Measurements from ENCODE around the gene ST3GAL5. TPM values are rescaled to one million over a fixed set of nuclear protein-coding genes. Genes with fewer than 3 reads are reported as not detected.
A peak's percentile ranks its signal among the peaks of the same experiment; 100 is the strongest.

The ST3GAL5 gene
- total and polyA plus RNA-seq, 4 experiments from 2014 or later: 8.0 to 41.7 (median 25.2) TPM

DNA sequence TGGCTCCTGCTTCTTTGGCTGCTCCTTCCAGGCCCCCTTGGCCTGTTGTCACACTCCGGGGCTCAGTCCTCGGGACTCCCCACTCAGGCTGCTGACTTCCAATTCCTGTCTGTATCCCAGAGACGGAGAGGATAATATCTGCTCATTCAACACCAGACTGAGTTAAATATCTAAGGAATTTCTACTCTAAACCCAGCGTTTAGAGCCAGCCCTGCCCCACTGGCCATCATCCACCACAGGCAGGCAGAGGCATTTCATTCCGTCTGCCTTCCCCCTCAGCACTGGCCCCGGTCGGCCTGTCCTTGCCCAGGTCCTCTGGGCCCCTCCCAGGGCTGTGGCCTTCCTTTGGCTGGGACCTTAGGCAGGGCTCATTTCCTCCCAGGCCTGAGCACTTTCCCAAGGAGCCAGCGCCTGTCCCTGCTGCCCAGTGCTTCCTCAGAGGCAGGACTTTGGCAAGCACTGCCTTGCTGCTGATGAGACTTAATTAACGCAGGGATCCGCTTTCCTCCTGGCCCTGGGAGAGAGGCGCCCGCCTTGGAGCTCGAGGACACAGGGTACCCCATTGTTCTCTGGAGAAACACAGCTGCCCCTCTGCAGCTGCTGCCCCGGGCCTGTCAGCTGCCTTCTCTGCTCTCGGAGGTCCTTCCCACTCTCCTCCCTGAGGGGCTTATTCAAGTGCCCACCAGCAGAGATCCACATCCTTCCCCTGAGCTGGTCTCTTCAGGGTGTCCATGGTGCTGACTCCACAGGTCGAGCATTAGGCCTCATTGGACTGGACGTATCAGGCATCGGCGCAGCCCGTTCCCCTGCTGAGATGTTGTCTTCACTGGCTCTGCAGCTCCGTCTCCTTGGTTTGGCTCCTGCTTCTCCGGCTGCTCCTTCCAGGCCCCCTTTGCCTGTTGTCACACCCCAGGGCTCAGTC lies 92.2 kb downstream of the ST3GAL5 start:
- H3K36me3 ChIP-seq (ENCODE audit: insufficient read depth, low read length): no peaks in the 10 kb centered on the region
- no peak overlapping the region for H3K27ac ChIP-seq (ENCODE audit: low read depth, low read length)
- peak overlapping the region in 1 of 7 donors; percentile 75 for H3K27ac Mint-ChIP-seq
- no peak overlapping the region for H3K4me3 ChIP-seq (ENCODE audit: low read length in 2 of 2)
- no peaks in the 10 kb centered on the region for H3K9me3 ChIP-seq (ENCODE audit: control insufficient read depth in 1 of 2, low read length in 2 of 2)
- intact Hi-C loops (cut with micrococcal nuclease): no loop called here
- no peak overlapping the region for H3K4me3 Mint-ChIP-seq
- H3K9me3 Mint-ChIP-seq: peaks cover 0 to 16% (median 5%) of the 10 kb centered on the region in 8 donors
- ChIA-PET CTCF (ENCODE audit: partially characterized antibody) (no interaction called here), POLR2A (ENCODE audit: partially characterized antibody) (no interaction called here)
- peaks cover 3 to 28% of the 10 kb centered on the region in 2 donors for H3K27me3 Mint-ChIP-seq
- H3K27me3 ChIP-seq (ENCODE audit: insufficient read depth, low read length): peaks cover 5% of the 10 kb centered on the region
- no peak for DNase-seq
- no peaks in the 10 kb centered on the region for H3K4me1 Mint-ChIP-seq
- no peaks in the 10 kb centered on the region for H3K36me3 Mint-ChIP-seq
- H3K4me1 ChIP-seq (ENCODE audit: insufficient read depth, low read length): no peaks in the 10 kb centered on the region

DNA sequence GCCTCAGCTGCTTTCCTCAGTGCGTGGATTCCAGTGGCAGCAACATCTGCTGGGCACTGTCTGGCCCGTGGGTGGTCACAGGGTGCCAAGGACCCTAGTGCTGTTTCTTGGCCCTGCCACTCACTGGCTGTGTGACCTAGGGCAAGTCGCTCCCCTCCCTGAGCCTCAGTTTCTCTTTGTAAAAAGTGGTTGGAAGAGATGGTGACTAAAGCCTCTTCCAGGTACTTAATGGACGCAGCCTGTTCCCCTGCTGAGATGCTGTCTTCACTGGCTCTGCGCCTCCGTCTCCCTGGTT lies 92.8 kb downstream of the ST3GAL5 start:
- peak overlapping the region in 1 of 7 donors; percentile 75 for H3K27ac Mint-ChIP-seq
- peaks cover 3 to 33% of the 10 kb centered on the region in 2 donors for H3K27me3 Mint-ChIP-seq
- intact Hi-C loops (cut with micrococcal nuclease): no loop called here

DNA sequence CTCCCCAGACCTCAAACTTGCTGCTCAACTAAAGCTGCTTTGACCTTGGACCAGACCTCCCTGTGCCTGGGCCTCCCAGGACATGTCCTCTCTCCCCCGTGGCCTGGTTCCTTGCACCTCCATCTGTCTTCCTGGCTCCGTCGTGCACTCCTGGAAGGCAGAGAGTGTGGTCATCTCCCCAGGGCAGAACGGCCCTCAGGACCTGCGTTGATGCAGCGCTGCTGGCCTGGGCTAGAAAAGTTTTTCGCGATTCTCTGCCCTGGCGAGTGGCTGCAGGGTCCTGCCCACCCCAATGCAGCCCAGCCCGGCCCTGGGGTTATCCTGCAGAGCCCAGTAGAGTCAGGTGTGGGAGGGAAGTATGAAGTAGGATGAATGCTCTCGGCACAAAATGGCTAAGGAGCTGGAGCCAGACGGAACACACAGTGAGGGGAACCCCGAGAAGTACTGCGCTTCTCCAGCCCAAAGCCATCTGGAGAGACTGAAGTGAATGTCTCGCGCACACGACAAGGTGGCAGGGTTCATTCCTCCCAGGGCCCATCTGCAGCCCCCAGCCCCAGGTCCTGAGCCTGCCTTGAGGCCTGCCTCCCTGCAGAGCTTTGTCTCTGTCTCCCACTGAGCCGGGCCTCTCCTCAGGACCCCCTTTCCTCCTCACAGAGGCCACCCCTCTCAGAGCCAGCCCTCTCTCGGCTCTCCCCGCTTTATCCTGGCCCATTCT lies 93.3 kb downstream of the ST3GAL5 start:
- H3K4me3 ChIP-seq (ENCODE audit: low read length in 2 of 2): no peak overlapping the region
- H3K27me3 Mint-ChIP-seq: peaks cover 3 to 33% of the 10 kb centered on the region in 2 donors
- H3K9me3 ChIP-seq (ENCODE audit: control insufficient read depth in 1 of 2, low read length in 2 of 2): no peaks in the 10 kb centered on the region
- H3K36me3 Mint-ChIP-seq: no peaks in the 10 kb centered on the region
- peaks cover 0 to 5% (median 0%) of the 10 kb centered on the region in 8 donors for H3K9me3 Mint-ChIP-seq
- H3K27ac Mint-ChIP-seq: no peak overlapping the region
- no peak for DNase-seq
- no peaks in the 10 kb centered on the region for H3K4me1 ChIP-seq (ENCODE audit: insufficient read depth, low read length)
- H3K27me3 ChIP-seq (ENCODE audit: insufficient read depth, low read length): peaks cover 5% of the 10 kb centered on the region
- H3K4me3 Mint-ChIP-seq: no peak overlapping the region
- H3K4me1 Mint-ChIP-seq: no peaks in the 10 kb centered on the region
- intact Hi-C loops (cut with micrococcal nuclease): no loop called here
- no peak overlapping the region for H3K27ac ChIP-seq (ENCODE audit: low read depth, low read length)
- ChIA-PET CTCF (ENCODE audit: partially characterized antibody) (no interaction called here), POLR2A (ENCODE audit: partially characterized antibody) (no interaction called here)
- H3K36me3 ChIP-seq (ENCODE audit: insufficient read depth, low read length): no peaks in the 10 kb centered on the region

More for the DNA sequence above, 92.8 kb downstream of the ST3GAL5 start:
- Histone ChIP-seq H3K27me3 (ENCODE audit: insufficient read depth, low read length) (peaks cover 5% of the 10 kb centered on the region), H3K36me3 (ENCODE audit: insufficient read depth, low read length) (no peaks in the 10 kb centered on the region), H3K9me3 (ENCODE audit: control insufficient read depth in 1 of 2, low read length in 2 of 2) (no peaks in the 10 kb centered on the region), H3K4me1 (ENCODE audit: insufficient read depth, low read length) (no peaks in the 10 kb centered on the region), H3K27ac (ENCODE audit: low read depth, low read length) (no peak overlapping the region), H3K4me3 (ENCODE audit: low read length in 2 of 2) (no peak overlapping the region)
- DNase-seq: no peak
- H3K9me3 Mint-ChIP-seq: peaks cover 0 to 10% (median 2%) of the 10 kb centered on the region in 8 donors
- no peak overlapping the region for H3K4me3 Mint-ChIP-seq
- ChIA-PET POLR2A (ENCODE audit: partially characterized antibody) (no interaction called here), CTCF (ENCODE audit: partially characterized antibody) (no interaction called here)
- H3K4me1 Mint-ChIP-seq: no peaks in the 10 kb centered on the region
- H3K36me3 Mint-ChIP-seq: no peaks in the 10 kb centered on the region

GRCh38 chr2:85794491-85795121 lies 94.2 kb downstream of the ST3GAL5 start:
- CTCF ChIA-PET (ENCODE audit: partially characterized antibody): no interaction called here
- intact Hi-C loops (cut with micrococcal nuclease): no loop called here

DNA sequence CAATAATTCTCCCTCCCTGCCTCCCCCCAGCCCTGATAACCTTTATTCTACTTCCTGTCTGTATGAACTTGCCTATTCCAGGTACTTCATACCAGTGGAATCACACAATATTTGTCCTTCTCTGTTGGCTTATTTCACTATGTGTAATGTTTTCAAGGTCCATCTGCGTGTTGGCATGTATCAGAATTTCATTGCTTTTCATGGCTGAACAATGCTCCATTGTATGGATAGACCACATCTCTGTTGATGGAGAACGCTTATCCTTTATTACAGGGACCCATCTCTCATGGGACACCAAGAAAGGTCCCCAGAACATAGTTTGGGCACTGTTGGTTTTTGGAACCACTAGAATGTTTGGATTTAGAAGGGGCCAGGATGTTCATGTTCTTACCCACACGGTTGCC lies 94.8 kb downstream of the ST3GAL5 start:
- H3K27me3 ChIP-seq (ENCODE audit: insufficient read depth, low read length): peaks cover 2% of the 10 kb centered on the region
- H3K4me1 ChIP-seq (ENCODE audit: insufficient read depth, low read length): no peaks in the 10 kb centered on the region
- POLR2A ChIA-PET (ENCODE audit: partially characterized antibody): no interaction called here
- no peaks in the 10 kb centered on the region for H3K4me1 Mint-ChIP-seq
- H3K36me3 Mint-ChIP-seq: no peaks in the 10 kb centered on the region
- H3K9me3 ChIP-seq (ENCODE audit: control insufficient read depth in 1 of 2, low read length in 2 of 2): no peaks in the 10 kb centered on the region
- H3K4me3 Mint-ChIP-seq: no peak overlapping the region
- H3K27ac ChIP-seq (ENCODE audit: low read depth, low read length): no peak overlapping the region
- no peak overlapping the region for H3K4me3 ChIP-seq (ENCODE audit: low read length in 2 of 2)
- CTCF ChIA-PET (ENCODE audit: partially characterized antibody): no interaction called here
- no peak overlapping the region for H3K27ac Mint-ChIP-seq
- no peak for DNase-seq
- H3K36me3 ChIP-seq (ENCODE audit: insufficient read depth, low read length): no peaks in the 10 kb centered on the region
- no peaks in the 10 kb centered on the region for H3K9me3 Mint-ChIP-seq
- peaks cover 1 to 29% of the 10 kb centered on the region in 2 donors for H3K27me3 Mint-ChIP-seq
- intact Hi-C loops (cut with micrococcal nuclease): no loop called here

More at GRCh38 chr2:85794491-85795121, 94.2 kb downstream of the ST3GAL5 start:
- H3K9me3 ChIP-seq (ENCODE audit: control insufficient read depth in 1 of 2, low read length in 2 of 2): no peaks in the 10 kb centered on the region
- H3K4me3 Mint-ChIP-seq: no peak overlapping the region
- DNase-seq: no peak
- no peak overlapping the region for H3K27ac ChIP-seq (ENCODE audit: low read depth, low read length)
- peaks cover 5% of the 10 kb centered on the region for H3K27me3 ChIP-seq (ENCODE audit: insufficient read depth, low read length)
- H3K9me3 Mint-ChIP-seq: no peaks in the 10 kb centered on the region
- H3K4me3 ChIP-seq (ENCODE audit: low read length in 2 of 2): no peak overlapping the region
- peaks cover 1 to 29% of the 10 kb centered on the region in 2 donors for H3K27me3 Mint-ChIP-seq
- H3K4me1 ChIP-seq (ENCODE audit: insufficient read depth, low read length): no peaks in the 10 kb centered on the region
- H3K36me3 ChIP-seq (ENCODE audit: insufficient read depth, low read length): no peaks in the 10 kb centered on the region
- POLR2A ChIA-PET (ENCODE audit: partially characterized antibody): no interaction called here
- H3K36me3 Mint-ChIP-seq: no peaks in the 10 kb centered on the region
- H3K27ac Mint-ChIP-seq: peak overlapping the region in 2 of 7 donors; percentile 43 to 52
- no peaks in the 10 kb centered on the region for H3K4me1 Mint-ChIP-seq

DNA sequence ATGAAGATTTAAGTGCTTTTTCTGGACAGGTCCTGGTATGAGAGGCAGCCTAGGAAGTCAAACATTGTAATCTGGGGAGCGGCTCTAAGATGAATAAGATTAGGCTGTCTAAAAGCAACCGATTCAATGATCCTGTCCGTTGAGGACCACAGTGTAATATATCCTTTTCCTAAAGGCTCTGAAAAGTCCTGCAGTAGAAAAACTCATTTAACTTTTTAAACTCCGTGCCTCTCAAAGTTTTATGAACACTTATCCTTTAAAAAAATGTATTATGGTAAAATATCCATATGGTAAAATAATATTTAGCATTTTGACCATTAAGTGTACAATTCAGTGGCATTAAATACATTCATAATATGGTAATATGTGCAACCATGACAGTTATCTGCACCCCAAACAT lies 95.2 kb downstream of the ST3GAL5 start:
- Mint-ChIP-seq H3K4me1 (no peaks in the 10 kb centered on the region), H3K36me3 (no peaks in the 10 kb centered on the region), H3K4me3 (no peak overlapping the region), H3K27me3 (peaks cover 1 to 29% of the 10 kb centered on the region in 2 donors), H3K9me3 (no peaks in the 10 kb centered on the region), H3K27ac (no peak overlapping the region)
- no peaks in the 10 kb centered on the region for H3K36me3 ChIP-seq (ENCODE audit: insufficient read depth, low read length)
- intact Hi-C loops (cut with micrococcal nuclease): no loop called here
- CTCF ChIA-PET (ENCODE audit: partially characterized antibody): no interaction called here
- POLR2A ChIA-PET (ENCODE audit: partially characterized antibody): no interaction called here
- H3K4me3 ChIP-seq (ENCODE audit: low read length in 2 of 2): no peak overlapping the region
- no peaks in the 10 kb centered on the region for H3K27me3 ChIP-seq (ENCODE audit: insufficient read depth, low read length)
- H3K27ac ChIP-seq (ENCODE audit: low read depth, low read length): no peak overlapping the region
- H3K9me3 ChIP-seq (ENCODE audit: control insufficient read depth in 1 of 2, low read length in 2 of 2): no peaks in the 10 kb centered on the region
- no peaks in the 10 kb centered on the region for H3K4me1 ChIP-seq (ENCODE audit: insufficient read depth, low read length)
- DNase-seq: no peak

GRCh38 chr2:85792783-85793441 lies 95.9 kb downstream of the ST3GAL5 start:
- Mint-ChIP-seq H3K36me3 (no peaks in the 10 kb centered on the region), H3K4me1 (no peaks in the 10 kb centered on the region), H3K27me3 (peaks cover 1 to 25% of the 10 kb centered on the region in 2 donors), H3K27ac (no peak overlapping the region), H3K4me3 (no peak overlapping the region), H3K9me3 (no peaks in the 10 kb centered on the region)
- no peaks in the 10 kb centered on the region for H3K27me3 ChIP-seq (ENCODE audit: insufficient read depth, low read length)
- H3K4me3 ChIP-seq (ENCODE audit: low read length in 2 of 2): no peak overlapping the region
- H3K4me1 ChIP-seq (ENCODE audit: insufficient read depth, low read length): no peaks in the 10 kb centered on the region
- intact Hi-C loops (cut with micrococcal nuclease): no loop called here
- POLR2A ChIA-PET (ENCODE audit: partially characterized antibody): no interaction called here
- H3K9me3 ChIP-seq (ENCODE audit: control insufficient read depth in 1 of 2, low read length in 2 of 2): no peaks in the 10 kb centered on the region
- CTCF ChIA-PET (ENCODE audit: partially characterized antibody): interaction anchor here (1.0 kb wide), 1 partner anchor 64 kb away, joined by 3 read pairs; no protein-coding TSS in a partner anchor
- H3K27ac ChIP-seq (ENCODE audit: low read depth, low read length): no peak overlapping the region
- no peaks in the 10 kb centered on the region for H3K36me3 ChIP-seq (ENCODE audit: insufficient read depth, low read length)
- DNase-seq: no peak

Data from CD4-positive, alpha-beta memory T cell (primary cell).